Measurements from ENCODE around the gene ADGRG3.
"Not testable (repeated sequence)": the region's sequence is repeated elsewhere in the genome, so short reads cannot be mapped to it uniquely, and the experiment has no call there.

Gene ADGRG3

GRCh38 chr16:57661936-57662906, 5.9 kb upstream of the ADGRG3 start:
- no peak for DNase-seq

- peak in 1 of 51 donors; percentile 28 for DNase-seq
Measured at GRCh38 chr16:57663436-57663835, 4.7 kb upstream of the ADGRG3 start.

- DNase-seq = no peak
Measured at GRCh38 chr16:57663917-57664661, 4.0 kb upstream of the ADGRG3 start.

- DNase-seq = no peak
Measured at GRCh38 chr16:57664662-57665025, 3.5 kb upstream of the ADGRG3 start.

GRCh38 chr16:57665541-57665940, 2.6 kb upstream of the ADGRG3 start:
- no peak for DNase-seq

GRCh38 chr16:57666353-57667047, 1.6 kb upstream of the ADGRG3 start:
- no peak for DNase-seq

- no peak for DNase-seq
Measured at GRCh38 chr16:57667048-57667525, 1.0 kb upstream of the ADGRG3 start.

- no peak for DNase-seq
Measured at GRCh38 chr16:57667526-57668262, 412 bp upstream of the ADGRG3 start.

- no peak for DNase-seq
Measured at GRCh38 chr16:57668630-57669475, 747 bp downstream of the ADGRG3 start.

GRCh38 chr16:57669476-57670162, 1.5 kb downstream of the ADGRG3 start:
- no peak for DNase-seq

GRCh38 chr16:57670196-57670595, 2.1 kb downstream of the ADGRG3 start:
- DNase-seq = no peak

GRCh38 chr16:57671451-57671850, 3.3 kb downstream of the ADGRG3 start:
- not testable (repeated sequence) for DNase-seq

- DNase-seq = no peak
Measured at GRCh38 chr16:57672416-57672815, 4.3 kb downstream of the ADGRG3 start.

- DNase-seq = no peak
Measured at GRCh38 chr16:57672824-57673223, 4.7 kb downstream of the ADGRG3 start.

- DNase-seq = no peak
Measured at GRCh38 chr16:57675741-57676551, 7.8 kb downstream of the ADGRG3 start.

- no peak for DNase-seq
Measured at GRCh38 chr16:57676553-57677085, 8.5 kb downstream of the ADGRG3 start.

GRCh38 chr16:57677622-57678369, 9.7 kb downstream of the ADGRG3 start:
- DNase-seq = no peak

- no peak for DNase-seq
Measured at GRCh38 chr16:57679016-57679415, 10.9 kb downstream of the ADGRG3 start.

Data from hypothalamus (tissue), 51 donors.